ENCODE measurements around the gene KCTD11.

Gene KCTD11

DNA sequence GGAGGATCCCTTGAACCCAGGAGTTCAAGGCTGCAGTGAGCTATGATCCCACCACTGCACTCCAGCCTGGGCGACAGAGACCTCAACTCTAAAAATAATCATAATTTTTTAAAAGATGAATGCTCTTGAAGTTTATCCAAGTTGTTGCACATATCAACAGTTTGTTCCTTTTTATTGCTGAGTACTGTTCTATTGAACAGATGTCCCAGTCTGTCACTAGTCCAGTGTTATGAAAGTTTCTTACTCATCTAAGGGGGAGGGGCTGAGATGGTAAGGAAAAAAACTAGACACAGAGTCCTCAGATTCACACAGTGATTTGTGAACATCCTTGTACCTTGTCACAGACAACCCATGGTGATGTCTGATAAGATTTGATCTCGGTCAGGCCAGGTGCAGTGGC lies 11.8 kb upstream of the KCTD11 start:
- H3K4me3 ChIP-seq (ENCODE audit: low read depth, low read length) = no peak overlapping the region
- TF ChIP-seq, protein P1, sequence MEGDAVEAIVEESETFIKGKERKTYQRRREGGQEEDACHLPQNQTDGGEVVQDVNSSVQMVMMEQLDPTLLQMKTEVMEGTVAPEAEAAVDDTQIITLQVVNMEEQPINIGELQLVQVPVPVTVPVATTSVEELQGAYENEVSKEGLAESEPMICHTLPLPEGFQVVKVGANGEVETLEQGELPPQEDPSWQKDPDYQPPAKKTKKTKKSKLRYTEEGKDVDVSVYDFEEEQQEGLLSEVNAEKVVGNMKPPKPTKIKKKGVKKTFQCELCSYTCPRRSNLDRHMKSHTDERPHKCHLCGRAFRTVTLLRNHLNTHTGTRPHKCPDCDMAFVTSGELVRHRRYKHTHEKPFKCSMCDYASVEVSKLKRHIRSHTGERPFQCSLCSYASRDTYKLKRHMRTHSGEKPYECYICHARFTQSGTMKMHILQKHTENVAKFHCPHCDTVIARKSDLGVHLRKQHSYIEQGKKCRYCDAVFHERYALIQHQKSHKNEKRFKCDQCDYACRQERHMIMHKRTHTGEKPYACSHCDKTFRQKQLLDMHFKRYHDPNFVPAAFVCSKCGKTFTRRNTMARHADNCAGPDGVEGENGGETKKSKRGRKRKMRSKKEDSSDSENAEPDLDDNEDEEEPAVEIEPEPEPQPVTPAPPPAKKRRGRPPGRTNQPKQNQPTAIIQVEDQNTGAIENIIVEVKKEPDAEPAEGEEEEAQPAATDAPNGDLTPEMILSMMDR (IDR thresholded peaks at IDR 0.05; ENCODE audit: low read depth, low read length) = no peak

DNA sequence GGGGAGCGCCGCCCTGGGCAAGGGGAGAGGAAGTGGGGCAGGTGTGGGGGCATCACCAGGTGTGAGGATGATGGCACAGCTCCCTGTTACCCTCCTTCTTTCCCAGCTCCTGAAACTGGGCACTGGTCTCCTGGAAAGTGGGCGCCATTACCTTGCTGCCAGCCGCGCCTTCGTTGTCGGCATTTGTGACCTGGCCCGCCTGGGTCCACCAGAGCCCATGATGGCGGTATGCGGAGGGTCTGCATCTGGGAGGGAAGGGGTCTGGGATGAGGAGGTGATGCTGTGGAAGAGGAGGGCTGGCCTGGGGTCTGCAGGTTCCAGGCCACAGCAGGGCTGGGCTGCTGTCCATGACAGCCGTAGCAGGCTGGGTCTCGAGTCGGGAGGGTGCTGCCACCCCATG lies 10.1 kb upstream of the KCTD11 start:
- TF ChIP-seq, protein P1 (IDR thresholded peaks at IDR 0.05; ENCODE audit: low read depth, low read length) = no peak
- H3K4me3 ChIP-seq (ENCODE audit: low read depth, low read length) = no peak overlapping the region

DNA sequence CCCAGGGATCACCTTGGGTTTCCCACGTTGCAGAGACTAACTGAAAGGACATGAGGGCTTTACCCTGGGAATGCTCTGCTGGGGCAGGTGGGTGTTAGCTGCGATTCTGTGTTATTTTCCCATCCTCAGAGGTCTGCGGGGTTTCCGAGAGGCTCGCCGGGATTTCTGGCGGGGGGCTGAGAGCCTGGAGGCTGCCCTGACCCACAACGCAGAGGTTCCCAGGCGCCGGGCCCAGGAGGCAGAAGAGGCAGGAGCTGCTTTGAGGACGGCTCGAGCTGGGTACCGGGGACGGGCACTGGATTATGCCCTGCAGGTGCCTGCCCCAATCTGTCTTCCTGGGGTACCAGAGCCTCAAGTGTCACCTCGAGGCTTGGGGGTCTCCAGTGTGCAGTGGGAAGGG lies 8.7 kb upstream of the KCTD11 start:
- no peak overlapping the region for H3K4me3 ChIP-seq (ENCODE audit: low read depth, low read length)
- TF ChIP-seq, protein P1 (IDR thresholded peaks at IDR 0.05; ENCODE audit: low read depth, low read length) = no peak

DNA sequence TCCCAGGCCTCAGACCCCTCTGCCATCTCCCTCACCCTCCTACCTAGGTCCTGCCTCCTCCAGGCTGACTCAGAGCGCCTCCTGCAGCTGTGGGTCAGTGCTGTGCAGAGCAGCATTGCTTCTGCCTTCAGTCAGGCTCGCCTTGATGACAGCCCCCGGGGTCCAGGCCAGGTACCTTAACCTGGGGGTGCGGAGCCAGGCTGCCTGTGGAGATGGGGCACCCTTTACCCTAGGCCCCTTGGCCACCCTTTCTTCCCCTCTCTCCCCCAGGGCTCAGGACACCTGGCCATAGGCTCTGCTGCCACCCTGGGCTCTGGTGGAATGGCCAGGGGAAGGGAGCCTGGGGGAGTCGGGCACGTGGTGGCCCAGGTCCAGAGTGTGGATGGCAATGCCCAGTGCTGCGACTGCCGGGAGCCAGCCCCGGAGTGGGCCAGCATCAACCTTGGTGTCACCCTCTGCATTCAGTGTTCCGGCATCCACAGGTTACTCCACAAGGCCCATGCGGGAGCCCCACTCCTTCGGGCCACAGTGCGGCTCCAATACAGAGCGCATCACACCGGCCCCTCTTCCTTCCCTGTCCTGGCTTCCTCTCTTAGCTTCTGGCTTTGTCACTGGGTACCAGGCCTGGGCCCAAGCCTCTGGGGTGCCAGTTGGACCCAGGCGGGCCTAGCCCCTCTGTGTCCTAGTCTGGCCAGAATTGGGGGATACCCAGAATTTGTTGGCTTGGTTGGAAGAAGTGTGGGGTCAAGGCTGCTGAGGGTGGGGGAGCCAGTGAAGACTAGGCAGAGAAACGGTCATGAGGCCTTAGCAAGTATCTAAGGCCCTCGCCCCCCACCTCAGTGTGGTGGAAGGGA lies 5.0 kb upstream of the KCTD11 start:
- no peak overlapping the region for H3K4me3 ChIP-seq (ENCODE audit: low read depth, low read length)
- TF ChIP-seq, protein P1 (IDR thresholded peaks at IDR 0.05; ENCODE audit: low read depth, low read length) = no peak

DNA sequence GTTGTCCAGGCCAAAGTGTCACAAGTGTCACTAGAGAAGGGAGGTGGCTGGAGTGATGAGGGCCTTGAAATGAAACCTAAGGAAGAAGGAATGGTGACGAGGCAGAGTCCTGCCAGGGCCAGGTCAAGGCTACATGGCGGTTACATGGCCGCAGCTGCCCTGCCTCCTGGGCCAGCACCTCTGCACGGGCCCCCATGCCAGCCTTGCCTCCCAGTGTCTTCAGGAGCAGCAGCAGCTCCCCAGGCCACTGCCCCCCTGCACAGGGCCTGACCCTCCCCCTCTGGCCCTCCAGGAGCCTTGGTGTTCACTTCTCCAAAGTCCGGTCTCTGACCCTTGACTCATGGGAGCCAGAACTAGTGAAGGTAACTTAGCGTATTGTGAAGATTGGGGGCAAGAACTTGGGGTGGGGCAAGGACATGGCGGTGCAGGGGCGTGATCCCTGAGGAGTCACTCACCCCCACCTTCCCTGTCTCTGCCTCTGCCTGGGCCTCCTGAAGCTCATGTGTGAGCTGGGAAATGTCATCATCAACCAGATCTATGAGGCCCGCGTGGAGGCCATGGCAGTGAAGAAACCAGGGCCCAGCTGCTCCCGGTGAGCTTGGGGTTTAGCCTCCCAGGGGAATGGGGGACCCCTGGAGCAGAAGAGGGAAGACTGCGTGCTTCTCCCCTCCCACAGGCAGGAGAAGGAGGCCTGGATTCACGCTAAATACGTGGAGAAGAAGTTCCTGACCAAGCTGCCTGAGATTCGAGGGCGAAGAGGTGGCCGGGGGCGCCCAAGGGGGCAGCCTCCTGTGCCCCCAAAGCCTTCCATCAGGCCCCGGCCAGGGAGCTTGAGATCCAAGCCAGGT lies 4.1 kb upstream of the KCTD11 start:
- TF ChIP-seq, protein P1 (IDR thresholded peaks at IDR 0.05; ENCODE audit: low read depth, low read length) = no peak
- no peak overlapping the region for H3K4me3 ChIP-seq (ENCODE audit: low read depth, low read length)

DNA sequence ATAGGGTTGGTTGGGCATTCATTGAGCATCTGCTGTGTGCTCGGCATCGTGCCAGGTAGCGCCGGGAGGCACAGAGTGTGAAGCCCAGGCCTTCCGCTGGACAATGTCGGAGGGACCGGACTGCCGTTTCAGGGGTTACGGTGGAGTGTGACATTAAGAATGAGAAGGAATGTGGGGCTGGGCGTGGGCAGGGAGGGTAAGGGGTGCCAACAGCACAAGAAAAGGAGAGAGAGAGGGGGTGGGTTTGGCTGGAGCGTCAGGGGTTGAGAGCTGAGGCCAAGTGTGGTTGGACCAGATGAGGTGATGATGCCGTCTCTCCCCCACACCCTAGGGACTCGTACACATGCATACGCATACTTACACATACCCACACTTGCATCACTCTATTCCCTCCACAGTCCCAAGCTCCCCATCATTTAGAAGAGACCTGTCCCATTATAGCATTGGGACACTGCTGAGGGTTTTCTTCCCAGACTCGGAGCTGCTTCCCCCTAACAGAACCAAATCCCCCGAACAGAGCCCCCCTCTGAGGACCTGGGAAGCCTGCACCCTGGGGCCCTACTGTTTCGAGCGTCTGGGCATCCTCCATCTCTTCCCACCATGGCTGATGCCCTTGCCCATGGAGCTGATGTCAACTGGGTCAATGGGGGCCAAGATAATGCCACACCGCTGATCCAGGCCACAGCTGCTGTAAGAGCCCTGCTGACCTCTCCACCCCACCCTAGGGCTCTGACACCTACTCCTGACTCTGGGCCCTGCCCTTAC lies 3.3 kb upstream of the KCTD11 start:
- no peak overlapping the region for H3K4me3 ChIP-seq (ENCODE audit: low read depth, low read length)
- TF ChIP-seq, protein P1 (IDR thresholded peaks at IDR 0.05; ENCODE audit: low read depth, low read length) = no peak
